GM21619 (cell line): ENCODE data around the gene IGSF11.
"Not testable (repeated sequence)": the region's sequence is repeated elsewhere in the genome, so short reads cannot be mapped to it uniquely, and the experiment has no call there.

Source experiments
- ATAC-seq: cut with Tn5 transposase; IDR thresholded peaks from one replicate; pipeline ENCODE4 v1.9.1; 2021; ENCODE audit not compliant: unreplicated experiment

IGSF11 gene, protein sequence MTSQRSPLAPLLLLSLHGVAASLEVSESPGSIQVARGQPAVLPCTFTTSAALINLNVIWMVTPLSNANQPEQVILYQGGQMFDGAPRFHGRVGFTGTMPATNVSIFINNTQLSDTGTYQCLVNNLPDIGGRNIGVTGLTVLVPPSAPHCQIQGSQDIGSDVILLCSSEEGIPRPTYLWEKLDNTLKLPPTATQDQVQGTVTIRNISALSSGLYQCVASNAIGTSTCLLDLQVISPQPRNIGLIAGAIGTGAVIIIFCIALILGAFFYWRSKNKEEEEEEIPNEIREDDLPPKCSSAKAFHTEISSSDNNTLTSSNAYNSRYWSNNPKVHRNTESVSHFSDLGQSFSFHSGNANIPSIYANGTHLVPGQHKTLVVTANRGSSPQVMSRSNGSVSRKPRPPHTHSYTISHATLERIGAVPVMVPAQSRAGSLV

DNA sequence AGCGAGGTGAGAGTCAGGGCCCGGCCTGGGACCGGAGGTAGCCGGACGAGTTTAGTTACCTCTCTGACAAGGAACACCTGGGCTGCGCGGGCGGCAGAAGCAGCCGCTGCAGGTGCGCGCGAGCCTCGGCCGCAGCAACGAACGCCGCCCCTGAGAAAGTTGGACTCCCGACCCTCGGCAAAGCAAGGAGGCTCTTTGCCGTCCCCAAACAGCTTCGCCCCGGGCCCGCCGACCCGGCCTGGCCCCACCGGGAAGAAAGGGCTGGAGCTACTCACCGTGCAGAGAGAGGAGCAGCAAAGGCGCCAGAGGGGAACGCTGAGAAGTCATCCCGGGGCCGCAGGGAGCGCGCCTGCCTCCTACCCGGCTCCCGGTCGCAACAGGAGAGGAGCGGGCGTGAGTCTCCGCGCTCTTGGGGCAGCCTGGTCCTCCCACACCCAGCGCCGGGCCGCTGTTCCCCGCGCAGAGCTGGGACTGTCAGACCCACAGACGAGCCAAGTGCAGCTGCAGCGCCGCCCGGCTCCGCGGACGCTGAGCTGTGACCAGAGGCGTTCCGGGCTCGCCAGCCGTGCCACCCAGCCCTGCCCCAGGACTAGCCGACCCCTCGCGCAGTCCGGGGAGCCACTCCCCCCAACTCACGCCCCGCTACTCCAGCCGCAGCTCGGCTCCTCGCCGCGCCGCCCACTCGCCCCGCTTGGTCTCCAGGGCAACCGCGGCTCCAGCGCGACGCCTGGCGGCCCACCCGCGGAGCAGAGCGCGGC lies at the start of gene IGSF11:
Gene IGSF11 (minus strand): TSS at position 591 of the 758 bp plus-strand sequence. CDS start 264 bp downstream, at position 327.
- peak; percentile 96 for ATAC-seq

DNA sequence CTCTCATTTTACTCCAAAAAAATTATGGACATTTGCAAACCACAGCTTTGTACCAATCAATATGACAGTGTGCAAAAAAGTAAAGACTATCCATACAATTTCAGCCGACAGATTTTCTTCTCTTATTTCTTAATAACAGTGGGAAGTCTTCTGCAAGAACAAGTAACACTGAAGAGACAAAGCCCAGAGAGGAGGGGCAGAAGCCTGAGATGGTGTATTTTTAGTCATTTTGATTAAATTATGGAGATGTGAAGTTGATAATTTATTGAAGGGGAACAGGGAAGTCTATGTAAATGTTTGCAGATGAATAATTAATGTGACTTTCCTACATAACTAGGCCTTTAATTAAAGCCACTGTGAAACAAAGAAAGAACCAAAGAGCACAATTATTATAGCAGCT lies 45.7 kb upstream of the IGSF11 start:
- ATAC-seq, result no peak

DNA sequence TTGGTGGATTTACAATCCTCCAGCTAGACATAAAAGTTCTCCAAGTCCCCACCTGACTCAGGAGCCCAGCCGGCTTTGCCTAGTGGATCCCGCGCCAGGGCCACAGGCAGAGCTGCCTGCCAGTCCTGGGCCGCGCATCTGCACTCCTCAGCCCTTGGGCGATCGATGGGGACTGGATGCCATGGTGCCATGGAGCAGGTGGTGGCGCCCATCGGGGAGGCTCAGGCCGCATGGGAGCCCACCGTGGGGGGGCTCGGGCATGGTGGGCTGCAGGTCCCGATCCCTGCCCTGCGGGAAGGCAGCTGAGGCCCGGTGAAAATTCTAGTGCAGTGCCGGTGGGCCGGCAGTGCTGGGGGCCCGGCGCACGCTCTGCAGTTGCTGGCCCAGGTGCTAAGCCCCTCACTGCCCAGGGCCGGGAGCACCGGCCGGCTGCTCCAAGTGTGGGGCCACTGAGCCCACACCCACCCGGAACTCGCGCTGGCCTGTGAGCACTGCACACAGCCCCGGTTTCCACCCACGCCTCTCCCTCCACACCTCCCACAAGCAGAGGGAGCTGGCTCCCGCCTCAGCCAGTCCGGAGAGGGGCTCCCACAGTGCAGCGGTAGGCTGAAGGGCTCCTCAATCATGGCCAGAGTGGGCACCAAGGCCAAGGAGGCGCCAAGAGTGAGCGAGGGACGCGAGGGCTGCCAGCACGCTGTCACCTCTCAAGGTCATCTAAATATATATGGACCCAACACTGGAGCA lies 38.8 kb upstream of the IGSF11 start:
- no peak for ATAC-seq

DNA sequence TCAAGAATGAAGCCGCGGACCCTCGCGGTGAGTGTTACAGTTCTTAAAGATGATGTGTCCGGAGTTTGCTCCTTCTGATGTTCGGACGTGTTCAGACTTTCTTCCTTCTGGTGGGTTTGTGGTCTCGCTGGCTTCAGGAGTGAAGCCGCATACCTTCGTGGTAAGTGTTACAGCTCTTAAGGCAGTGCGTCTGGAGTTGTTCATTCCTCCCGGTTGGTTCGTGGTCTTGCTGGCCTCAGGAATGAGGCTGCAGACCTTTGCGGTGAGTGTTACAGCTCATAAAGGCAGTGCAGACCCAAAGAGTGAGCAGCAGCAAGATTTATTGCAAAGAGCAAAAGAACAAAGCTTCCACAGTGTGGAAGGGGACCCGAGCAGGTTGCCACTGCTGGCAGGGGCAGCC lies 37.8 kb upstream of the IGSF11 start:
- ATAC-seq, result not testable (repeated sequence)

DNA sequence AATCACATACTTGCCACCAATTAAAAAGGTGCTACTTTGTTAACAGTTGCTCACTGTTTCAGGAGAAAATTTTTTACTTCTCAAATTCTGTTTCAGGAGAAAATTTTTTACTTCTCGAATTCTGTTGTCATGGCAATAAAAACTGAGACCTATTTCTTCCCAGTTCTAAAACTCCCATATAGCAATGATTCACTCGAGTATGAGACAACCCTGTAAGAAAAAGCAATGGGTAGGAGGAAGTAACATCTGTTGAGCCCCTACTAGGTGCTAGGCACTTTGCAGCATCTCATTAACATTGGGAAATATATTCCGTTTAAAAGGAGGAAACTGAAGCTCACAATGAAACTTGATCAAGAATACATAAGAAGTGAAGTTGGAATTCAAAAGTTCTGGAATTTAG lies 35.1 kb upstream of the IGSF11 start:
- ATAC-seq, result no peak

DNA sequence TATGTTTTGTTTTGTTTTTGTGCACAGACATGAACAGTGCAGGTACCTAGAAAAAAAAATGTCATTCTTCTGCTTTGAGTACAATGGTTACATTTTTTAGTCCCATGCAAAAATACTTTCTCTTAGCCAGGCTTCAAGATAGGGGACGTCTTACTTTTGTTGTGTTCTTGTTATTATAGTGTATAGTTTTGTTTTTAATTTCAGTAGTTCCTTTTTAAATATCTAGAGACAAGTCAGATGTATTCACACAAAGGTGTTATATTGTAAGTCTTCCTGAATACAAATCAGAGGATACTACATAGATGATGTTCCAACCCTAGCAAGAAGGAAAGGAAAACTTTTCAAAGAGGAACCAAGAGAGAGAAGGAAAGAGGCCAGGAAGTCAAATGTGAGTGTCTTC lies 28.8 kb upstream of the IGSF11 start:
- no peak for ATAC-seq

DNA sequence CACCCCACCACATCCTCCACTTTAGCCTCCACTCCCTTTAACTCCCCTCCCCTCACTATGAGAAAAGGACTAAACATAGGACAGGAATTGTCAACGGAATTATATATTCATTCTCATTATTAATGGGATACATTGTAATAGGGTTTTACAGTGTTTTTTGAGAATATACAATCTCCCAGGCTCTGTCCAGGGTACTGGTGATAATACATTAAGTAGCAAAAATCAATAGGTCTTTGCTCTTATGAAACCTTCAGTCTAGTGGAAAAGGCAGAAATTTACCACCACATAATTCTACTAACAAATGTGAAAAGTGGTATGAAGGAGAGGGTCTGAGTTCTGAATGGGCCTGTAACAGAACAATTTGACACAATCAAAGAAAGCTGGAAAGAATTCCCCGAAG lies 28.2 kb upstream of the IGSF11 start:
- no peak for ATAC-seq

DNA sequence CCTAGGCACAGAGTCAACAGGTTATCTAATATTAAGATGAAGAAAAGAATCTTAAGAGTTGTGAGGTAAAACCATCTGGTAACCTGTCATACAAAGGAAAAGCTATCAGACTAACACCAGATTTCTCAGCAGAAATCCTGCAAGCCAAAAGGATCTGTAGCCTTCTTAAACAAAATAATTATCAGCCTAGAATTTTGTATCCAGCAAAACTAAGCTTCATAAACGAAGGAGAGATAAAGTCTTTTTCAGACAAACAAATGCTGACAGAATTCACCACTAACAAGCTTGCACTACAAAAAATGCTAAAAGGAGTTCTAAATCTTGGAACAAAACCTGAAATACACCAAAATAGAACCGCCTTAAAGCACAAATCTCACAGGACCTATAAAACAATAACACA lies 9.9 kb upstream of the IGSF11 start:
- ATAC-seq, result no peak

DNA sequence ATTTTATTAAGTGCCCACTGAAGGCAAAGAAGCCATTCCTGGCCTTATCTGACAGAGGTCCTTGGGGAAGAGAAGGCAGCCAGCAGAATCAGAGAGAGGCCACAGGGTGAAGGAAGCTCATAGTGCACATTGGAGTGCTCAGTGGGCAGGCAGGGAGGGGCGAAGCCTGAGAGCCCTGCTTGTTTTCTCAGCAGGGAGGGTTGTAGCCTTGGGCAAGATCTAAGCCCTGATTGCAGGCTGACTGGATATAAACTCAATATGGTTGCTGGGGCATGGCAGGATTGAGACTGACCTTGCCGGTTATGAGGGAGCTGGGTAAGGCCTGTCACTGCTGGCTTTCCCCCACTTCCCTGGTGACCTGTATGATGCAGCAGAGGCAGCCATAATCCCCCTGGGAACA lies 7.5 kb upstream of the IGSF11 start:
- ATAC-seq, result no peak

DNA sequence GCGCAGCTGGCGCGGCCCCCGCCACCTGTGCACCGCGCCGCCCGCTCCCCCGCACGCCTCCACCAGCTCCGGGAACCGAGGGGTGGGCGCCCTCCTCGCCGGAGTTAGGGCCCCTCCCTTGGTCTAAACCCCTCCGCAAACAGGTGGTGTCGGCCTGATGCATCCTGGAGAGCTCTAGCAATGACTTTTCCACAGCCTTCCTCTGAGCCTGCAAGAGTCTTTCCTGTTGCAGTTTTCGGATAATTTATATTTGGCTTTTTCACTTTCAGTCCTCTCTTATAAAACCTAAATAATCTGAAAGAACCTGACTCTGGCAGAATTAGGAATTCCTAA lies 334 bp upstream of the IGSF11 start:
- ATAC-seq, result no peak

DNA sequence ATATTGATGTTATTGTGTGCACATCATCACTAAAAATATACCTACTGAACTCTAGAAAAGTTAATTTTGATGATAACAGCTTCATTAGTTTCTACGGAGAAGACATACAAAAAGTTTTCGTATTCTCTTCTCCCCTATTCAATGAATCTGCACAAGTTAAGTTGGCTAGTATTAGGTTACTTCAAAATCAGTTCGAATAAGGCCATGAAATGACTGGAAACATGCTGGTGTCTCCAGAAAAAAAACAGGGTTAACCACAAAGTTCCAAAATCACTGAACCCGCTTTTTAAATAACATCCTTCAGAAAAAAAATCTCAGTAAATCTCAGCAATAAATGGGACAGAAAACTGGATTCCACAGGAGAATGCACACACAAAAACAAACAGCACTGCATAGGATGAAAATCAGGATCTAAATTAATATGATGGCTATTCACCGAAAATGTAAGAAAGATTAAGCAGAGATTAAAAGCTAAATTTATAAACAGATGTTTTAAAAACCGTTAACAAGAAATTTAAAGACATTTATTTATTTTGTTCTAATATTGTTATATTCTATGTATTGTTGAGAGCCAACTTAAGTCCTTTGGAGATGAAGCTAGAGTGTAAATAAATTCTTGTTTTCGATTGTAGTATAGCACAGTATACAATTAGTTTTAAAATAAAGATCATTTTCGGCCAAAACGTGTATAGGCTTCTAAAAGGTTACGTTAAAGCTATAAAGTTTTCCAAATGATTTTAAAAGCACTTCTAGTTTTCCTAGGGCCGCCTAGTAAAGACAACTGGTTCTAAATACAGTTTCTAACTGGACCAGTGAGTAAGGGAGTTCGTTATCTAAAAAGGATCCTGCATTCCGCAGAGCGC lies 1.0 kb downstream of the IGSF11 start:
- ATAC-seq, result no peak

DNA sequence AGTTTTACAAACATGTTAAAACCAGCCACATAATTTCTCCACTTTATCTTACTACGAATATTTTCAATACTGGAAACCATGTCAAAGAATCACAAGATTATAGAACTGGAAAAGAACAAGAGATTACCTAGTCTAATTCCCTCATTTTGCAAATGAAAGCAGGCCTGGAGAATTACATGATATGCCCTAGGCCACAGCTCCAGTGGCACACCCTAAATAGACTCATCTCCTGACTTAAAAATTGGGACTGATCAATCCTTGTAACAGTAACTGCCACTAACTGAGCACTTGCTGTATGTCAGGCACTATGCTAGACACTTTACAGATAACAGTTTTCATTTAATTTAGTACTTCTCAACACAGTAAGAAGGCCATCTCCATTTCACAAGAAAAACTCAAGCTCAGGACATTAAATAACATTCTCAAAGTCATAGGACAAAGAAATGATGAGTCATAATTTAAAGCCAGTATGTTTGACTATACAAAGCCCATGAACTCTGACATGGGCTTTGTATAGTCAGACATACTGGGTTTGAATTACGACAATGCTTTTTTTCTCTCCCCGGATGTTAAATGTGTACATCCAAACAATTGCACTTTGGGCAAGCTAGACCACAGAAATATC lies 9.4 kb downstream of the IGSF11 start:
- no peak for ATAC-seq

DNA sequence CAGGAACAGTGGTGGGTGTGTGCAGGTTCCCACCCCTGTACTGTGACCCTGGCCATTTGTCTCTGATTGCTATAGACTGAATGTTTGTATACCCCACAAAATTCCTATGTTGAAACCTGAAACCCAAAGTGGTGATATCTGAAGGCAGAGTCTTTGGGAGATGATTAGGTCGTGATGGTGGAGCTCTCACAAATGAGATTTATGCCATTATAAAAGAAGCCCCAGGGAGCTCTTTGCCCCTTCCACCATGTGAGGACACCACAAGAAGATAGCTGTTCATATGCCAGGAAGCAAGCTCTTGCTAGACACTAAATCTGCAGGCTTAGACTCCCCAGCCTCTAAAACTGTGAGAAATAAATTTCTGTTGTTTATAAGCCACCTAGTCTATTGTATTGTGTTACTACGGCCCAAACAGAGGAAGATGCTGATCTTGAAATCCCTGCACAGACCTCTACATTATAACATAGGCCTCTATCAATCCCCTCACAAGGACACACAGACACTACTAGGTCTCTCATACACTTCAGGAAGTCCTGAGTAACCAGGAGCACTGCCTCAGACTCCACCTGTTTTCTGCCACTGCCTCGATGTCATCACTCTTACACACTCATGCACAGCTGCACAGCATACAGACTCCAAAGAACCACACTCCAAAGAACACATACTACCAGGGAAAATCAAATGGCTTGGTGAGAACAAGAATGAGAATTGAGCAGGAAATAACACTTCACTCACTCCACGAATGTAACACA lies 14.7 kb downstream of the IGSF11 start:
- no peak for ATAC-seq

DNA sequence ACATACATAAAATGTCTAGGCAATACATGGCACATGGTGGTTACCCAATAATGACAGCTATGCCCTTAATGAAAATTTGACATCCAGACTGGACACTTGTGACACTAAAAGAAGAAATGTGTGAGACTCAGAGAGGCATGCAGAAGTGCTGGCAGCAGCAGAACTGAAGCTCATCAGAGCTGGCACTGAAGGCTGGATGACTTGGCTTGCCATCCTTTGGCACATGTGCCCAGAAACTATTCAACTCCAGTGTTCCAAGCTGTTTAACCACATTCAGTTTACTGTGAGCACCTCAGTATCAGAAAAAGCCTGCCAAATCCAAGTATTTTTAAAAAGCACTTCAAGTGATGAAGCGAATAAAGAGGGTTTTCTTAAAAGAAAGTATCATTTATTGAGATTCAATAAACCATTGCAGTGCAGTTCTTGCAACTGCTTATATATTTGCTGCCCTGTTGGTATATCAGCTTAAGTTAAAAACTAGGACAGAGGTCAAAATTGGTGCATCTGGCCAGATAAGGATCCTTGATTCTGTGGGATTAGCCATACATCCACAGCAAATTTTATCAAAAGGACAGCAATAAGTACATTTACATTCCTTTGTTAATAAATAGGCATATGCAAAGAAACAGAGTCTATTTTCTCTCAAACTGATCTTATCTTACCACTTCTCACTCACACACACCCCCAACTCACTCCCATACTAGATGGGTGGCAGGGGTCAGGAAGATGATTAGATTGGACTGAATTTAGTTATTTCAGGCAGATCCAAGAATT lies 15.8 kb downstream of the IGSF11 start:
- no peak for ATAC-seq

DNA sequence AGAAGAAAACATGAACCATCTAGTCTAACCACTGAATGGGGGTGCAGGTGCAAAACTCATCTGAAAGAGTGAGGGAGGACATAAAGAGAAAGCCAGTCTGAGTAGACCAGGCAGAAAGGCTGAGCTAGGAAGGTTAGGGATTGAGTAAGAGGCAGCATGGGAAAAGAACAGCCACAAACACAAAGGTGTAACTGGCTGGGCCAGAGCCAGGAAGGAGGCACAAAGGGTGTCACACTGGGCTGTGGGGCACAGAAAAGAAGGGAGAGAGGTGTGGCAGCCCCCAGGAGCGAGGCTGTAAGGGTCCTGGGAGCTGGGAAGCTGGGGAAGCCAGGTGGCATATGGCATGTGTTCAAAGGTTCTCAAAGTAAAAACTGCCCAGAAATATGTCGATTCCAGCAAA lies 18.7 kb downstream of the IGSF11 start:
- no peak for ATAC-seq

DNA sequence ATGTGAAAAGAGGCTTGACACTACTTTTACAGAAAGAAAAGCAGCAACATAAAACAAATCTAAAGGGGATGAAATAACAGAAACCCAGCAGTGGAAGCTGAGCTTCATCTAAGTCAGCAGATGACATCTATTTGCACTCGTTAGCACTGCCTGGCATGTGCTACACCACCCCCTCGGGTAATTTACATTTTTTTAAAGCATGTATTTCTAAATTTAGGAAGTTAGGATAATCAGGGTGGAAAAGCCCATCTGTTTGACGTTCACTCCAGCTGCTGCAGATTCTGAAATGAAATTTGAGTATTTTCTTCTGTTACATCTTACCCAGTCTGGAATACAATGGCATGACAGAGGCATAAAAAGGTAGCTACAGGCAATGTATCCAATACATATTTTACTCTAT lies 20.7 kb downstream of the IGSF11 start:
- ATAC-seq, result no peak

DNA sequence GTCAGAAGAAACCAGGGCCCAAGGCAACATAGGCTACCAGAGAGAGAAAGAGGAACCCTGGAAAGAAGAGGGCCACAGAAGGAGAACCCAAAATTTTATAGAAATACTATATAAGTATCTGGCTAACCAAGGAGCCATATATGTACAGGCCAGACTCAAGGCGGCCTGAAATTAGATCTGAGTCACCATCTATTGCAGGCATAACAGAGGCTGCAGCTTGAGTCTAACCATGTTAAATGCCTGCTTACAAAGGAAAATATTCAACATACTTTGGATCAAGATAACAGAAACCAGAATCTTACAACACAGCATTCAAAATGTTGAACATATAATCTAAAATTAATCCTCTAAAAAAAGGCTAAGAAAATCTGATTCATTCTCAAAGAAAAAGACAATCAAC lies 23.1 kb downstream of the IGSF11 start:
- ATAC-seq, result no peak

DNA sequence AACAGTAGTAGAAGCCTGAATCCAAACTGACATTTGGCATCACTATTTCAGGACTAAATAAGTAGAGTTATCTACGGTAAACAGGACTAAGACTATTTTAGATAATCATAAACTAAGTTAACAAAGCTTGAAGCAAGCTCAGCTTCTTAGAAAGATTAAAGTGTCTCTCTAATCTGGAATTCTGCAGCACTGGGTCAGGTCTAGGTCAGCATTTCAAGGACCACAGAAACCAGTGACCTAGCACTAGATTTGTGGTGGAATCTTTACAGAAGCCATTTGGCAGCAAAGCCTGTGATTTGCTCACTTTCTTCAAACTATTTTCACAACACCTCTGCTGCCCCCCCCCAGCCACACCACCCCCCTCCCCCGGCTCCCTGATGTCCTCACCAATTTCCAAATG lies 37.5 kb downstream of the IGSF11 start:
- ATAC-seq, result no peak

DNA sequence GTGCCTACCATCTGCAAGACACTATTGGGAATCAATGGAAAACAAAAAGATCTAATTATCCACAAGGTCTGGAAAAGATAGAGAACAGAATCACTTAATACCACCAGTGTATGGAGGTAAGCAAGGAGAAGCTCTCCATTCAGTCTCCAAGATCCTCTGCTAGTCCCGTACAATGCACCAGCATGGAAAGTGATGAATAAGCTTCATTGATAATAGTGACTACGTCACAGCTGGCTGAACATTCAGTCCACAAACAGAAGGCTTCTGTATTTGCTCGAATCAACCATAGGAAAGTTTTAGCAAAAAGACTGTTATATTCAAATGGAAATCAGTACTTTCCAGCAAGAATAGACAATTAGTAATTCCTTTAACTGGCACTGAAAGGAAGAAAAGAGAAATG lies 42.9 kb downstream of the IGSF11 start:
- ATAC-seq, result no peak
